ENCODE results near the gene AKNA. TPM values are rescaled to one million over a fixed set of nuclear protein-coding genes. Genes with fewer than 3 reads are reported as not detected.

The AKNA gene
- total RNA-seq, 1 donor from 2014 or later: 6.3 TPM

GRCh38 chr9:114357911-114358328 lies 29.9 kb downstream of the AKNA start:
- peaks cover 92% of the 10 kb centered on the region for H3K36me3 ChIP-seq
- no peak for TF ChIP-seq CTCF (IDR thresholded peaks at IDR 0.05; ENCODE audit: borderline replicate concordance)
- no peaks in the 10 kb centered on the region for H3K27me3 ChIP-seq (ENCODE audit: low read depth)
- H3K27ac ChIP-seq (replicated peaks): no peak overlapping the region
- intact Hi-C loops (cut with micrococcal nuclease): no loop called here
- no peaks in the 10 kb centered on the region for H3K4me1 ChIP-seq
- no peak for DNase-seq
- no peaks in the 10 kb centered on the region for H3K9me3 ChIP-seq (replicated peaks)
- no peak overlapping the region for H3K4me3 ChIP-seq

GRCh38 chr9:114357360-114357759 lies 30.4 kb downstream of the AKNA start:
- H3K4me1 ChIP-seq: no peaks in the 10 kb centered on the region
- H3K27ac ChIP-seq (replicated peaks): no peak overlapping the region
- intact Hi-C loops (cut with micrococcal nuclease): no loop called here
- no peak overlapping the region for H3K4me3 ChIP-seq
- DNase-seq: no peak
- no peaks in the 10 kb centered on the region for H3K27me3 ChIP-seq (ENCODE audit: low read depth)
- peaks cover 88% of the 10 kb centered on the region for H3K36me3 ChIP-seq
- no peak for TF ChIP-seq CTCF (IDR thresholded peaks at IDR 0.05; ENCODE audit: borderline replicate concordance)
- H3K9me3 ChIP-seq (replicated peaks): no peaks in the 10 kb centered on the region

- Histone ChIP-seq H3K36me3 (peaks cover 88% of the 10 kb centered on the region), H3K4me3 (no peak overlapping the region), H3K9me3 (replicated peaks) (no peaks in the 10 kb centered on the region), H3K4me1 (no peaks in the 10 kb centered on the region), H3K27me3 (ENCODE audit: low read depth) (no peaks in the 10 kb centered on the region), H3K27ac (replicated peaks) (no peak overlapping the region)
- intact Hi-C loops (cut with micrococcal nuclease): no loop called here
- no peak for DNase-seq
- TF ChIP-seq CTCF (IDR thresholded peaks at IDR 0.05; ENCODE audit: borderline replicate concordance): no peak
These were observed 31.0 kb downstream of the AKNA start for GRCh38 chr9:114356792-114357191.

GRCh38 chr9:114355821-114356220 lies 32.0 kb downstream of the AKNA start:
- intact Hi-C loops (cut with micrococcal nuclease): no loop called here
- no peak overlapping the region for H3K27ac ChIP-seq (replicated peaks)
- H3K9me3 ChIP-seq (replicated peaks): no peaks in the 10 kb centered on the region
- no peak overlapping the region for H3K4me3 ChIP-seq
- no peak for TF ChIP-seq CTCF (IDR thresholded peaks at IDR 0.05; ENCODE audit: borderline replicate concordance)
- H3K4me1 ChIP-seq: no peaks in the 10 kb centered on the region
- peaks cover 86% of the 10 kb centered on the region for H3K36me3 ChIP-seq
- no peaks in the 10 kb centered on the region for H3K27me3 ChIP-seq (ENCODE audit: low read depth)
- DNase-seq: no peak

- TF ChIP-seq CTCF (IDR thresholded peaks at IDR 0.05; ENCODE audit: borderline replicate concordance): no peak
- no peak for DNase-seq
- intact Hi-C loops (cut with micrococcal nuclease): no loop called here
- no peaks in the 10 kb centered on the region for H3K9me3 ChIP-seq (replicated peaks)
- H3K27me3 ChIP-seq (ENCODE audit: low read depth): no peaks in the 10 kb centered on the region
- peaks cover 81% of the 10 kb centered on the region for H3K36me3 ChIP-seq
- H3K4me1 ChIP-seq: peaks cover 10% of the 10 kb centered on the region
- H3K27ac ChIP-seq (replicated peaks): no peak overlapping the region
- no peak overlapping the region for H3K4me3 ChIP-seq
These were observed 35.9 kb downstream of the AKNA start for GRCh38 chr9:114351932-114352331.
